HG03039 (cell line): Measurements from ENCODE around the gene KCNC4.

Experiments used
- ATAC-seq: cut with Tn5 transposase; IDR thresholded peaks from one replicate; pipeline ENCODE4 v1.9.1; 2021; ENCODE audit warnings: mild to moderate bottlenecking, moderate library complexity; ENCODE audit not compliant: unreplicated experiment

The KCNC4 gene

DNA sequence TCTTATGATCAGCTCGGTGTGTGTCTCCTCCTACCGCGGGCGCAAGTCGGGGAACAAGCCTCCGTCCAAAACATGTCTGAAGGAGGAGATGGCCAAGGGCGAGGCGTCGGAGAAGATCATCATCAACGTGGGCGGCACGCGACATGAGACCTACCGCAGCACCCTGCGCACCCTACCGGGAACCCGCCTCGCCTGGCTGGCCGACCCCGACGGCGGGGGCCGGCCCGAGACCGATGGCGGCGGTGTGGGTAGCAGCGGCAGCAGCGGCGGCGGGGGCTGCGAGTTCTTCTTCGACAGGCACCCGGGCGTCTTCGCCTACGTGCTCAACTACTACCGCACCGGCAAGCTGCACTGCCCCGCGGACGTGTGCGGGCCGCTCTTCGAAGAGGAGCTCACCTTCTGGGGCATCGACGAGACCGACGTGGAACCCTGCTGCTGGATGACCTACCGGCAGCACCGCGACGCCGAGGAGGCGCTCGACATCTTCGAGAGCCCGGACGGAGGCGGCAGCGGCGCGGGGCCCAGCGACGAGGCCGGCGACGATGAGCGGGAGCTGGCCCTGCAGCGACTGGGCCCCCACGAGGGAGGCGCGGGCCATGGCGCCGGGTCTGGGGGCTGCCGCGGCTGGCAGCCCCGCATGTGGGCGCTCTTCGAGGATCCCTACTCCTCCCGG lies 1.5 kb downstream of the KCNC4 start:
- no peak for ATAC-seq

DNA sequence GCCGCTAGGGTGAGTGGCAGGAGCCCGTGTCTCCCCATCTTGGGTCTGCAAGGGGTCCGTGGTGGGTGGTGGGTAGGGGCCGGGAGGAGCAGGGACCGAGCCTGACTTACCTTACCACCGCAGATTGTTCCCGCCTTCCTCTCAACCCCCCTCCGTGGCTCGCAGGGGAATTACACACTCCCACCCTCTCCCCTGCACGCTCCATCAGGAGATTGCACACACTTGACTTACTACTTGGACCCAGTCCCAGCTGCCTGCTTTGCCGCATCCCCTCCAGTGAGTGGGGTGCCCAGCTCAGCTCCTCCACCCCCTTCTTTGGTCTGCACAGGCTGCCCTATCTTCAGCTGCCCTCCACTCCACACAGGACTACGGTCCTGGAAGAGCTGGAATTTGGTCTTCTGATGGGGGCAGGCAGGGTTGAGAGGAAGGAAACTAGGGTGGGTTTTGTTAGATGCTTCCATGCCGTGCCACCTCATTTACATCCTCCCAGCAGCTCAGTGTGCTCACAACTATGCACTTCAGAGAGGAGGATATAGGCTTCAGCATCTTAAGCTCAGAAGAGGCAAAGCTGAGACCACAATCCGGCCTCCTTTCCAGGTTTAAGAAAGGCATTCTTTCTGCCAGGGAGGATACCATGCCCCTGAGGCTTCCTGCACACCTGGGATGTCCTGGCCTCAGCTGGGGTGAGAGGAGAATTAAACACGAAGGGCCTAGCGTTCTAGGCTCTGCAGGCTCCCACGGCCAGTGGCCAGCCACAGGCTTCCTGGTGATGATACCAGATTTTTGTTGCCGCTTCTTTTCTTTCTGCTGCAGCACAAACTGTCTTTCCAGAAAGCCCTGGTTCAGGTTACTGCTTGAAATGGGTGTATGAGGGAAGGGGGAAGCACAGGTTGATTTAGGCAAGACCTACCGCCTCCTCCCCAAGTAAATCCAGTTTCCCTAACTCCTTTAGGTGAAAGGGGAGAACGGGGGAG lies 2.3 kb downstream of the KCNC4 start:
- no peak for ATAC-seq

DNA sequence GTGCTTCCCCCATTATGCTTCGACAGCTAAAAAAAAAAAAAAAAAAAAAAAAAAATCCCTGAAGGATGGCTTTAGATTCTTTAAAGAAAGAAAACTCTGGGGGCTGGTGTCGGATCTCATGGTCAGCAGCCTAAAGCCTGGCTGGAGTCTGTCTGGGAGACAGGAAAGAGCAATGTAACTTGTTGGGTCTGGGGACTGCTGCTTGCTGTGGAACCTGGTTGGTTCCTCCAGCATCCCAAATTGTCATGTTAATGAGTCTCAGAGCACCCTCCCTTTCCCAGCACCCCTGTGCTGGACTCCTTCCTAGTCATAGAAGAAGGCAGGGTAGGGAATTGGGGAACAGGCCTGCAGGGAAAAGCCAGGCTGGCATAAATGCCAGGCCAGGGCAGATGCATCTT lies 3.0 kb downstream of the KCNC4 start:
- no peak for ATAC-seq

DNA sequence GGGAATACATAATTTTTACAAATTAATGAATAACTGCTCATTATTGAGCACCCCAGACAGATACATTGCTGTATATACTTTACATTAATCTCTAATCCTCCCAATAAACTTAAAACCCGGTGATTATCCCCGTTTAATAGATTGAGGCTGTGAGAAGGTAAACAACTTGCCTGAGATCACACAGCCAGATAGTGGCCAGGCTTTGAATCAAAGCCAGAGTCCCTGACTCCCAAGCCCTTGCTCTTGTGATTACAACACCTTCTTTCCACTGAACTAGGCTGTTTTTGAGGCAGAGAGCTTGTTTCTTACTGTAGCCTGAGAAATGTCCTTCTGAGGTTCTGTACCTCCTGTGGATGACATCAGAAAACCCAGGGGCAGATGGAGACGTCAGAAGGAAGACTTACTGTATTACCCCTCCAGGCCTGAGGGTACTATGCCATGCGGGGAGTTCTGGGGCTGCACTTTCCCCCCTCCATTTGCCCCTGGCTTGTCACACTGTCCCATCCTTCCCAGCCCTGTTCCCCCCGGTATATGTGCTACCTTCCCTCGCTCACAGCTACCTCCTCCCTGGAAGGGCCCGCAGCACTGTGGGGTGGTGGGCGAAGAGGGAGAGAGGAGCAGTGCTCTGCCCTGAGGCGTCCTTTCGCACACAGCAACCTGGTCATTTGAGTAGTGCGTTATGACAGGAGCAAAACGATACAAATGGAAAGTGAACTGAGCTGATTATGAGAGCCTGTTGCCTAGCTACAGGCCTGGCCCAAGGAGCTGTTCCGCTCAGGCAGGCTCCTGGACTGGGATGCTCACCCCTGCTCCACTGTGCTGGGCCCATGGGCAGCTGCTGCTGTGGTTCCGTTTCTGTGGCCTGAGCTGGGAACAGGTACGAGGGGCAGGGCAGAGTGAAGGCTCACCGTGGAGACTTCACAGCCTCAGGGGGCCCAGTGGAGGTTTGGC lies 4.6 kb downstream of the KCNC4 start:
- ATAC-seq, result no peak

DNA sequence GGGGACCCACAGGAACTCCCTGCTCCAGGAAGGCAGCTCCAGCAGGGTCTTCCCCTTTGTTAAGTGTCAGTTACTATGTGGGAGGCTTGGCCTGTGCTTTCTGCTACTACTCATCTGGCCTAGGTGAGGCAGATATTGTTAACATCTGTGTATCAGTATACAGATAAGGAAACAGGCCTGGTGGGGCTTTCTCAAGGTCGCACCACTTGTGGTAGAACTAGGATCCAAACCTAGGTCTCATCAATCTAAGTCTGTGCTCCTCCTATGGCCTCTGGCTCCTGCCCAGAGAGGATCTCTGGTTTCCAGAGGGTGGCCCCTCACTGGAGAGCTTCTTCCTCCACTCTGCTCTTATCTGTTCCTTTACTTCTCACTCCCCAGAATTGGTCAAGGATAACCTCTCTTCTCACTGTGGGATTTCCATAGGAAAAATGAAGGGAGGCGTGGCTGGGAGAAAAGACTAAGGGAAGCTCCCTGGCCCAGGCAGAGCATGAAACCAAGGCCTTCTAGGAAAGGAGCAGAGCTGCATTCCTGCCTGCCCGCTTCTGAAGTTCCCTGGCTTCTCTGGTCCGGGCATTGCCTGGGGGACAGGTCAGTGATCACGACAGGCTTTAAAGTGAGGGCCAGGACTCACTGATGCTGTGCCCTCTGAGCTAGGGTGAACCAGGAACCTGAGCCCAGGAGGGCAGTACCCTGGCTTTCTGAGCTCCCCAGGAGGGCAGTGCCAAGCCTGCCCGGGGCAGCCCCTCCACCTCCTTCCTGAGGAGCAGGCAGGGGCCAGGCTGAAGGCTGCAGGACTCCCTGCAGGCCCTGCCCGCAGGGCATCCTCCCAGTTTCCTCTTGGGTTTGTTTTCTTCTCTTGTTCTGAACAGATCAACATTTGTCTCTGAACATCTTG lies 5.8 kb downstream of the KCNC4 start:
- ATAC-seq, result no peak

DNA sequence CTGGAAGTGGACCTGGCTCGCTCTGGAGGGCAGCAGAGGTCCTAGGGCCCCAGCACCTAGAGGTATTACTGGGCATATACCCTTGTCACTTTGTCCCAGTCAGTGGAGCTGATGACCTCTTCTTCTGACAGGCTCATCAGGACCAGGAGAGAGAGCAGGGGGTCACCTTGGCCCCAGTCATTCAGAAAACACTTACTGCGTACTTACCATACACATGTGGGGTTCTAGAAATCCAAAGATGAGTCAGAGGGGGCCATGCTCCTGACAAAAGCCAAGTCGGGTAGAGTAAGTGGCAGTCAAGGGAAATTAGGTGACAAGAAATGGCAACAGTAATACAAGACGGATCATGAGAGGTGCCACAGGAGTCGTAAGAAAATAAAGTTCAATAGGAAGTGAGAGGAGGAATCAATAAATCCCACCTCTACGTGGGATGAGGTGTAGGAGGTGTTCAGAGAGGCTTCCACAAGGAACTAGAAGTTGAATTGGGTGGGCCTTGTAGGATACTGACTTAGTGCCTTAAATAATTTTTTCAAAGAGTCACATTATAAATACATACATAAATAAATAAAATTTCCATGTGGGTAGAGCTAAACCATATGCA lies 6.8 kb downstream of the KCNC4 start:
- no peak for ATAC-seq

DNA sequence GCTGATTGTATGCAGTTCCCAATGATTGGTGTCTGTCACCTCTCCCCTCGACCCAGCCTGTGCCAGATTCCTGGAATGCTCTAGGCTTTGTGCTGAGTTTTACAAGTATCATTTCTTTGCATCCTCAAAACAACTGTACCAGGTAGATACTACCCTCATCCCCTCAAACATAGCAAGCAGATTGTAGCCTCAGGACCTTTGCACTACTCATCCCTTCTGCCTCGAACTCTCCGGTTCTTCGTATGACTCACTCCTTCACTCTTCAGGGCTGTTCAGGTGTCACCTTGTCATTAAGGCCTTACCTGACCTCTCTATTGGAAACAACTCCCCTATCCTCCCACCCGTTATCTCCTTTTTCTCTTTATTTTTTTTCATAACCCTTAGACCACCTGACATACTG lies 8.0 kb downstream of the KCNC4 start:
- no peak for ATAC-seq

DNA sequence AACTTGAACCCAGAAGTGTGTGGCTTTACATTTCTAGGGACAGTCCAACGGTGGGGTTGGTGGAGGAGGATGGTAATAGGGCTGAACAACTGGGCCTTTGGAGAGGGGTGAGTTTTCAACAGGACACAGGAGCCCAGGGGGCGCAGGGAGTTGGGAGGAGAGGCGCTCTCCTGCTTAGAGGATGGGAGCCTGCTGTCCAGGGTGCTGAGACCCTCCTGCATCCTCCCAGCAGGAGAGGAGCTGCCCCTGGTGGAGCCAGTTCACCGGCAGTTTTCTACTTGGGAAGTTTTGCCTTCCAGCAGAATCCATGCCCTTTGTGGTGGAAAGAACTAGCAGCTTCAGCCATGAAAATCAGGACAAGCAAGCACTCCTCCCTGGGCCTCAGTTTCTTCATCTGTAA lies 8.6 kb downstream of the KCNC4 start:
- ATAC-seq, result no peak

DNA sequence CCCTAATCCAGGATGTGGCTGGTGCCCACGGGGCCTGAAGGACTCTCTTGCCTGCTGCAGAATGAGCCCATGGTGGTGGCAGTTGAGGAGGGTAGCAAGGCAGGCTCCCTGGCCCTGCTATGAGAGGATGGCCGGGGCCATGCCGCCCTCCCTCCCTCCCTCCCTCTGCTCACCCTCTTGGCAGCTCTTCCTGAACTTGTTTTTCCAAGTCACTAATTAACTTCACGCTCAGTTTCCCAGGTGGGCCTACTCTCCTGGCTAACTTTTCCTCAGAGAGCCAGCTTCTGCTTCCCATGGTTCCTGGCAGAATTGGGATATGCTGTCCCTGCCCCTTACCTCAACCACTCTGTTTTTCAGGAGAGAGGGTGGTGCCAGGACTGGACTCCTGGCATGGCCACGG lies 10.2 kb downstream of the KCNC4 start:
- no peak for ATAC-seq

DNA sequence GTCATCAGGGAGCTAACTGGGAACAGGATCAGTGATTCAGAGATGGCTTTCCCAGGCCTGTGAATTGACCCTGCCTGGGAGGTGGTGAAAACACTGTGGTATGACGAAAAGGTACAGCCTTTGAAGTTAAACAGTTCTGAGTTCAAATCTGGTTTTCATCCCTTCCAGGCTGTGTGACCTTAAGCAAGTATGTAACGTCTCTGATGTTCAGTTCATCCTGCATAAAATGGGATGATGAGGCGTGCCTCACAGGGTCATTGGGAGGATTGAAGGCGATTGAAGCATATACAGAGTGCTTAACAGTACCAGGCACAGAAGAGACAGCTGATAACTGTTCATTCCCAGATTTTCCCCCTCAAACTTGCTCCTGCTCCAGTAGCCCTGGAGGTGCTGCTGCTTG lies 11.0 kb downstream of the KCNC4 start:
- no peak for ATAC-seq

DNA sequence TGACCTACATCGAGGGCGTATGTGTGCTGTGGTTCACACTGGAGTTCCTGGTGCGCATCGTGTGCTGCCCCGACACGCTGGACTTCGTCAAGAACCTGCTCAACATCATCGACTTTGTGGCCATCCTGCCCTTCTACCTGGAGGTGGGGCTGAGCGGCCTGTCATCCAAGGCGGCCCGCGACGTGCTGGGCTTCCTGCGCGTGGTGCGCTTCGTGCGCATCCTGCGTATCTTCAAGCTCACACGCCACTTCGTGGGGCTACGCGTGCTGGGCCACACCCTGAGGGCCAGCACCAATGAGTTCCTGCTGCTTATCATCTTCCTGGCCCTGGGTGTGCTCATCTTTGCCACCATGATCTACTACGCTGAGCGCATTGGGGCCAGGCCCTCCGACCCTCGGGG lies 13.0 kb downstream of the KCNC4 start:
- no peak for ATAC-seq

DNA sequence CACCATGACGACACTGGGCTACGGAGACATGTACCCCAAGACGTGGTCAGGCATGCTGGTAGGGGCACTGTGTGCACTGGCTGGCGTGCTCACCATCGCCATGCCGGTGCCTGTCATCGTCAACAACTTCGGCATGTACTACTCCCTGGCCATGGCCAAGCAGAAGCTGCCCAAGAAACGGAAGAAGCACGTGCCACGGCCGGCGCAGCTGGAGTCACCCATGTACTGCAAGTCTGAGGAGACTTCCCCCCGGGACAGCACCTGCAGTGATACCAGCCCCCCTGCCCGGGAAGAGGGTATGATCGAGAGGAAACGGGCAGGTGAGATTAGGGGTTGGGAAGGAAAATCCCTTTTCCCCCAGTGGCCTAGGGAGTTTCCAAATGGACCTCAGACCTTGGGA lies 13.5 kb downstream of the KCNC4 start:
- no peak for ATAC-seq

DNA sequence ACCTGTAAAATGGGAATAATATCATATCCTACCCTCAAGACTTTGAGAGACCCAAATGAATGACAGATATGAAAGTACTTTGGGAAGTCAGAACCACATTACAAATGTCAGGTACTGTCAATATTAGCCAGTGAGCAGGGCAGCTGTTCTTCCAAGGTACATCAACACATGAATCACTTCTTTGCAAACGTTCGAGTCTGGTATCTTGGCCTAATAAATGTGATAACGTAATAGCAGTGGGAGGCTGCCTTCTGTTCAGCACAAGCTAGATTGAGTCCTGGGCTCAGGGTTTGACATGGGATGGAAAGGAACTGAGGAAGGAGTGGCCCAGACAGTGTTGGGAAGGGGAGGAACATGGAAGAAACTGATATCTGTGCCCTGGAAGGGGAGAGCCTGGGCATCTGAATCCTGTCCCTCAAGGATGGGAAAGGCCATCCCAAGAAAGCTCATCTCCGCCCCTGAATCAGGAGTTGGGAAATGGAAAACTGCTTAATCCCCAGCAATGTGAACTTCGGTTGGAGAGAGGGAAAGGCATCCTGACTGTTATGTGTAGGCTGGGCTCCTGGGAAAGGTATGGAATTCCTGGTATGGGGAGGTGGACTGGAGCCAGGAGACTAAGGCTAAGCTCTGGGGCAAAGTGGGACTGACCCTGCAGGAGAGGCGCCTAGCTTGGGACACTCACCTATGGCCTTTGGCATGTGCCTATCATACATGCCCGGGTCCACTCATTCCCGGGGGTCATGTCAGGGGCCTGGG lies 14.3 kb downstream of the KCNC4 start:
- no peak for ATAC-seq

DNA sequence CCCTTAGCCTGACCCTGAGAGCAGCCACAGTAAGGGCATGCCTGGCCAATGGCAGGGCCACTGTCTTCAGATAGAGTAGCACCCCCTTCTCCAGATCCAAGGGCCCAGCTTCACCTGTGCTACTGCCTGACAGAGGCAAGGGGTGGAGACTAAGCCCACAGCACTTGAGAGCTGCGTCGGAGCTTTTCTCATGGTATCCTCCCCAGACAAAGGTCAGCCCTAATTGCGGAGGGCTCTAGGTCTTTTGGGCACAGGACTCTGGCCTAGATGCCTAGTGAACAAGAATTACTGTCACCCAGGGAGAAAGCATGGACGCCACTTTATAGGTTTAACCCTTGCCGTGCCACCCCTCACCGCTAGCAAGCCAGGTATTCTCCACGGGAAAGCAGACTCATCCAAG lies 15.1 kb downstream of the KCNC4 start:
- ATAC-seq, result no peak

DNA sequence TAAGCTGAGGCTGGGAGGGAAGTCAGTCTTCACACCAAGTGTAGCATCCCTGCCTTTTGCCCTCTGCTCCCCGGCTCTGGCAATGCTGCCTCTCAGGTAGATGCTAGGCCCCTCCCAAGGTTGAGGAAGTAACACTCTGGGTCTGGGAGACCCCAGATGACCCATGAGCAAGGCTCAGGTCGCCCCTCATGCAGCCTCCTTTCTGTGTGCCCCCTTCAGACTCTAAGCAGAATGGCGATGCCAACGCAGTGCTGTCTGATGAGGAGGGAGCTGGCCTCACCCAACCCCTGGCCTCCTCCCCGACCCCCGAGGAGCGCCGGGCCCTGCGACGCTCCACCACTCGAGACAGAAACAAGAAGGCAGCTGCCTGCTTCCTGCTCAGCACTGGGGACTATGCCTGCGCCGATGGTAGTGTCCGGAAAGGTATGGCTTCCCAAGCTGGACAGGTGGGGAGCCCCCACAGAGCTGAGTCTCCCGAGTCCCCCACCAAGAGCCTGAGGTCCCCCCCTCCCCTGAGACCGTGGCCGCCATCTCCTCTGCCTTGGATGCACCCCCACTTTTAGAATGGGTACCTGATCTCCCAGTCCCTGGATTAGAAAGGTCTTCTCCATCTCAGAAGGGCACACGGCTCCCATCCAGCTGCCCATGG lies 15.8 kb downstream of the KCNC4 start:
- no peak for ATAC-seq

DNA sequence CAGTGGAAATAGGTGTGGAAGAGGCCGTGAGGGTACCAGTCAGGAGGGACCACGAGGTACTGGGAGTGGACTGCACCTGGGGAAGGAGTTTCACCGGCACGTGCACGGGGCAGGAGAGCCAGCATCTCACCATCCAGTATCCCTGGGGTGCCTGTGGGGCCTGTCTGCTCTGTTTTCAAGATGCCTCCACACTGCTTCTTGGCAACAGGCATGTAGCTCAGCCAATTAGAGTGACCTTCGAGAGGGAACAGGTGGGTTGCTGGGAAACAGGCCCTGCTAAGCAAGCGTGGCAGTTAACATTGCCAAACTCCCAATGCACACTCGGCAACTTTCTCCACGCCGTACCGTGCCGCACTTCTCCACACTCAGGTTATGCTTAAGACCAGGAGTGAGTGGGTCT lies 17.7 kb downstream of the KCNC4 start:
- no peak for ATAC-seq

DNA sequence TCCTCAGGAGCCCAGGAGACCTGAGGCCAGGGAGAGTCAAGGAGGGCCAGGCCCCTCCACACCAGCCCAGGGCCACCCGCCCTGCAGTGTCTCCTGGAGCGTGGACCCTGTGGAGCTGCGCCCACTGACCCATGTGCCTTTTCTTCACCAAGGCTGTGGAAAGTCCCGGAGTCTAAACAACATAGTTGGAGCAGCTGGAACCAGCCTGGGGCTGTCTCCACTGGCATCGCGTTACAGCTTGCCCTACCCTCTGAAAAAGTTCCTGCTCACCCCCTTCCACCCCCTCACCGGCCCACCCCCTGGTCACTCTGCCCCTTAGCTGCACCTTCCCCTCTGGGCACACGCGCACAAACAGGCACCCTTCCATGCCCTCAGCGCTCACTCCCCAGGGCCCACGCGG lies 18.3 kb downstream of the KCNC4 start:
- ATAC-seq, result no peak

DNA sequence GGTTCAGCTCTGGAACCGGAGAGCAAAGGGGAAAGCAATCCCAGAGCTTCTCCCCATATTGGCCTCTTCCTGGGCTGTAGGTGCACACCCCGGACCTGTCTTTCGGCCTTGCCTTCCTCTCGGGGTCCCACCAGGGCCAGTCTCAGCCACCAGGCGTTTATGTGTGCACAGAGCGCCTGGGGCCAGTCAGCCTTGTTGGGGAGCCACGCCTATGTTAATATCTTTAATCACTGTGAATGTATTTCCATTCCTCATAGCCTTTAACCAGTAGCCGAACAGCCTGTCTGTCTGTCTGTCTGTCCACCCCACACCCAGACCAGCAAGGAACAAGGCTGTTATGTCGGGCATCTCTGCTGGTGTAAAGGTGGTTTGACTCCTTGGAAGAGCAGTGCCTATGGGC lies 18.8 kb downstream of the KCNC4 start:
- no peak for ATAC-seq
